HepG2 (cell line): ENCODE data around the gene BBOX1.

Experiments
- CTCF ChIP-seq: sonication (generic); formaldehyde crosslinking; IDR thresholded peaks from 2 replicates; pipeline ENCODE4 v1.5.0; 2020; ENCODE audit warnings: mild to moderate bottlenecking, missing genetic modification reagents, moderate library complexity
- HIVEP1 ChIP-seq: sonication (generic); formaldehyde crosslinking; IDR thresholded peaks from 2 replicates; pipeline ENCODE4 v1.4.0; 2020; ENCODE audit warnings: mild to moderate bottlenecking, missing genetic modification reagents
- MXI1 ChIP-seq: IDR thresholded peaks from 3 replicates; pipeline ENCODE4 v1.6.1; 2012; ENCODE audit warnings: low read depth, low read length, inconsistent platforms, borderline replicate concordance
- NBN ChIP-seq: fragments of 450-650 bp; conservative IDR thresholded peaks from 2 replicates; pipeline ENCODE4 v1.6.1; 2017
- RAD21 ChIP-seq: fragments of 450-650 bp; formaldehyde crosslinking; IDR thresholded peaks from 2 replicates; pipeline ENCODE4 v1.5.0; 2020; ENCODE audit warnings: mild to moderate bottlenecking

GRCh38 chr11:27095059-27095458 lies 54.4 kb downstream of the BBOX1 start:
- TF ChIP-seq HIVEP1 (CRISPR knock-in tag), result no peak
- TF ChIP-seq CTCF (CRISPR knock-in tag), result no peak
- no peak for TF ChIP-seq NBN
- no peak for TF ChIP-seq RAD21 (CRISPR knock-in tag)
- no peak for TF ChIP-seq MXI1
